ENCODE measurements around the gene POLR2L.

The POLR2L gene

DNA sequence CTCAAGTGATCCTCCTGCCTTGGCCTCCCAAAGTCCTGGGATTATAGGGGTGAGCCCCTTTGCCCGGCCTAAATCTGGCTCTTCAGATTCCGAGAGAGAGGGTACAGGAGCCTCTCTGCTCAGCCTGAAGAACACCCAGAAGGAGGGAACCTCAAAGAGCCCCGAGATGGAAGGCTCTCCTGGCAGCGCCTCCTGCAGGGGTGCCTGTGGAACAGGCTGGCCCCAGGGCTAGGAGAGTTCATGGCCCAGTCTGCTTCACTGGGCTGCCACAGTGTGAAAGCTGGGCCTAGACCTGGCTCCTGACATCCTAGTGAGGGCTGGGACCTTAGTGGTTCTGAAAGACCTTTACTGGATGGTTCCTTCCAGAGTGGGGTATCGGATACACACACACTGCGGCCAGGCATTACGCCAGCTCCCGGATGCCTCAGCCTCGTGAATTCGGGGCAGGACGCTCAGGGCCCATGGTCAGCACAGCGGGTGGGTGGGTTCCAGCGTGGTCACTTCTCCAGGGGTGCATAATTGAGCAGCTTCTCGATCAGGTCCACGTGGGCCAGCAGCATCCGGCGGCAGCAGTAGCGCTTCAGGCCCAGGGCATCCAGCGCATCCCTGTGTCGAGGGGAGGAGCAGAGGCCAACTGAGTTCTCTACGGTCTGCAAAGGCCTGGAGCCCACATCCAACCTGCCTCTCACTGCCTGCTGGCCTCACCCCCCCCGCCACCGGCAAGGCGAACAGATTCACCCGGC lies 2.3 kb downstream of the POLR2L start (continued):
- TF ChIP-seq ISL1 (CRISPR knock-in tag; IDR thresholded peaks at IDR 0.05) (no peak), SNAI2 (CRISPR knock-in tag; IDR thresholded peaks at IDR 0.05) (no peak), ZNF70 (CRISPR knock-in tag; IDR thresholded peaks at IDR 0.05) (no peak), ZNF8 (CRISPR knock-in tag; IDR thresholded peaks at IDR 0.05) (no peak), GLIS3 (CRISPR knock-in tag; IDR thresholded peaks at IDR 0.05) (no peak), PATZ1 (CRISPR knock-in tag; IDR thresholded peaks at IDR 0.05; ENCODE audit: borderline replicate concordance) (no peak), CSRNP3 (CRISPR knock-in tag; IDR thresholded peaks at IDR 0.05) (no peak), RARB (CRISPR knock-in tag; IDR thresholded peaks at IDR 0.05) (no peak), ARNTL (CRISPR knock-in tag; IDR thresholded peaks at IDR 0.05; ENCODE audit: borderline replicate concordance, low read depth) (no peak), OSR1 (CRISPR knock-in tag; IDR thresholded peaks at IDR 0.05) (no peak)

DNA sequence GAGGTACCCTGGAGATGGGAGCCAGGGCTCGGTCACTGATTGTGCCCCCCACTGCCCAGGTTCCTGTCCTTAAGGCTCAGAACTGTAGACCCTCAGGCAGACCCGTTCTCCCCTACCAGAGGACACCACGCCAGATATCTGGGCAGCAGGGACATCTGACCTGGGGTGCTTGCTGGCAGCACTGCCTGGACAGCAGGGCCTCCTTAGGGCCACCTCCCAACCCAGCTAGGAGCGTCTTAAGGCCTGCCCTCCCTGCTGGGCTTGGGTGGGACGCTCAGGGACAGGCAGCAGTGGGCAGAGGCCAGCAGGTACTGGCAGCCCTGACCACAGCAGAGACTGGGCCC lies 3.1 kb downstream of the POLR2L start:
- no peak for ATAC-seq
- no peak for TF ChIP-seq PATZ1 (CRISPR knock-in tag; IDR thresholded peaks at IDR 0.05; ENCODE audit: borderline replicate concordance)
- no peak for TF ChIP-seq ZNF70 (CRISPR knock-in tag; IDR thresholded peaks at IDR 0.05)
- no peak for TF ChIP-seq RARB (CRISPR knock-in tag; IDR thresholded peaks at IDR 0.05)
- TF ChIP-seq BACH2 (CRISPR knock-in tag; IDR thresholded peaks at IDR 0.05; ENCODE audit: borderline replicate concordance), result no peak
- TF ChIP-seq CREB5 (CRISPR knock-in tag; IDR thresholded peaks at IDR 0.05; ENCODE audit: low read depth), result no peak
- TF ChIP-seq CSDC2 (CRISPR knock-in tag; IDR thresholded peaks at IDR 0.05), result no peak
- TF ChIP-seq PPARA (CRISPR knock-in tag; IDR thresholded peaks at IDR 0.05; ENCODE audit: borderline replicate concordance), result no peak
- no peak for TF ChIP-seq ISL1 (CRISPR knock-in tag; IDR thresholded peaks at IDR 0.05)
- TF ChIP-seq GLIS3 (CRISPR knock-in tag; IDR thresholded peaks at IDR 0.05), result no peak
- no peak for TF ChIP-seq POU6F1 (CRISPR knock-in tag; IDR thresholded peaks at IDR 0.05; ENCODE audit: borderline replicate concordance, low read depth)
- no peak for TF ChIP-seq ZNF565 (CRISPR knock-in tag; conservative IDR thresholded peaks at IDR 0.05; ENCODE audit: low read depth)
- TF ChIP-seq TCF4 (CRISPR knock-in tag; IDR thresholded peaks at IDR 0.05; ENCODE audit: borderline replicate concordance), result no peak
- no peak for TF ChIP-seq TOX (CRISPR knock-in tag; IDR thresholded peaks at IDR 0.05; ENCODE audit: borderline replicate concordance)
- no peak for TF ChIP-seq ZFP3 (CRISPR knock-in tag; IDR thresholded peaks at IDR 0.05)
- TF ChIP-seq ARNTL (CRISPR knock-in tag; IDR thresholded peaks at IDR 0.05; ENCODE audit: borderline replicate concordance, low read depth), result no peak
- TF ChIP-seq TSHZ2 (CRISPR knock-in tag; IDR thresholded peaks at IDR 0.05), result no peak
- no peak for TF ChIP-seq ZC3H10 (CRISPR knock-in tag; IDR thresholded peaks at IDR 0.05)
- no peak for TF ChIP-seq ZFP30 (CRISPR knock-in tag; IDR thresholded peaks at IDR 0.05)

Data from SK-N-SH treated with all-trans-retinoic acid at 6 μM for 48 hours (cell line).